ENCODE measurements around the gene AZIN2.

- no peak for TF ChIP-seq EP300 (IDR thresholded peaks at IDR 0.05; ENCODE audit: low read depth)
- TF ChIP-seq CTCF (IDR thresholded peaks at IDR 0.05), result no peak
- no peak for TF ChIP-seq POLR2AphosphoS5 (IDR thresholded peaks at IDR 0.05)
- TF ChIP-seq POLR2A (IDR thresholded peaks at IDR 0.05), result no peak
These were observed 6.7 kb downstream of the AZIN2 start for GRCh38 chr1:33087677-33088076.
